Parathyroid adenoma (tissue), 2 donors: ENCODE data around the gene CBL.

Experiments
- H2AFZ ChIP-seq: fragments of 300-600 bp; sonication (generic); one replicate; pipeline ENCODE4 v1.7.0; 2017; ENCODE audit warnings: antibody characterized with exemption, mild to moderate bottlenecking
- H3K27ac ChIP-seq: fragments of 300-600 bp; sonication (generic); one replicate; pipeline ENCODE4 v1.7.0; 2017
- H3K27me3 ChIP-seq: fragments of 300-600 bp; sonication (generic); one replicate; pipeline ENCODE4 v1.7.0; 2017; ENCODE audit warnings: low read length; ENCODE audit not compliant: control insufficient read depth, insufficient read depth
- H3K36me3 ChIP-seq: fragments of 300-600 bp; sonication (generic); one replicate; pipeline ENCODE4 v1.7.0; 2017; ENCODE audit warnings: low read length; ENCODE audit not compliant: control insufficient read depth, insufficient read depth
- H3K4me1 ChIP-seq: fragments of 300-600 bp; sonication (generic); one replicate; pipeline ENCODE4 v1.7.0; 2017; ENCODE audit warnings: control low read depth
- H3K4me2 ChIP-seq: fragments of 300-600 bp; sonication (generic); one replicate; pipeline ENCODE4 v1.7.0; 2017; ENCODE audit warnings: low read length
- H3K4me3 ChIP-seq: fragments of 300-600 bp; sonication (generic); one replicate; pipeline ENCODE4 v1.7.0; 2017; ENCODE audit warnings: low read depth, low read length
- H3K79me2 ChIP-seq: fragments of 300-600 bp; sonication (generic); one replicate; pipeline ENCODE4 v1.7.0; 2017; ENCODE audit warnings: control low read depth
- H3K9ac ChIP-seq: fragments of 300-600 bp; sonication (generic); one replicate; pipeline ENCODE4 v1.7.0; 2017; ENCODE audit warnings: mild to moderate bottlenecking
- H3K9me3 ChIP-seq: fragments of 300-600 bp; sonication (generic); one replicate; pipeline ENCODE4 v1.7.0; 2017; ENCODE audit warnings: low read length; ENCODE audit not compliant: control insufficient read depth
- CTCF ChIP-seq: fragments of 300-600 bp; sonication (generic); IDR thresholded peaks from one replicate; pipeline ENCODE4 v1.7.0; 2017; ENCODE audit warnings: antibody characterized with exemption, mild to moderate bottlenecking
- donor health status: primary hyperparathyroidism.

The CBL gene

DNA sequence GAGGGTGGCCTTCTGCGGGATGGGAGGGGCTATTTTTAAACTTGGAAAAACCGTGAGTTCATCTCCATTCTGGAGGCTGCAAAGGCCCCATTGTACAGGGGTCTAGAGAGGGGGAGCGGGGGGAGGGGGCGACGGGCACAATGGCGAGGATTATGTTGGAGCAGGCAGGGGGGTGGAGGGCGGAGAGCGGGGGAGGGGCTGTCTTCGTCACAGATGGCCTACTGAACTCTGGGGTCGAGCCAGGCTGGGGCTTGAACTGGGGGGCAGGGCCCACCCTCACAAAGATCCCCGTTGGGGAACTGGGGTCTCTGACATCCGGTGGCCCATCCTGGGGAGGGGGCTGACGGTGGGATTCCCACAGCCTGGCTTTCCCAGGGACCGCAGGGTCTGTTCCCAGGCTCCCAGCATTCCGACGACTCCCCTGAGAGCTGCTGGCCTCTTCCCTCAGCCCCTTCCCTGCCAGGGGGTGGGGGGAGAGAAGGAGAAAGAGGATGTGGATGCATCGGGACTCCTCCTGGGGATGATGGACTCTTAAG, 114.2 kb downstream of the CBL start:
- Histone ChIP-seq H3K9ac (no peak overlapping the region), H3K4me2 (peak overlapping the region; percentile 75), H3K27ac (peak overlapping the region; percentile 70), H3K9me3 (no peaks in the 10 kb centered on the region), H2AFZ (peak overlapping the region; percentile 88), H3K4me1 (peaks cover 4% of the 10 kb centered on the region), H3K79me2 (no peaks in the 10 kb centered on the region), H3K27me3 (no peaks in the 10 kb centered on the region), H3K36me3 (no peaks in the 10 kb centered on the region), H3K4me3 (peak overlapping the region; percentile 44)
- no peak for TF ChIP-seq CTCF

GRCh38 chr11:119320776-119321524, 114.8 kb downstream of the CBL start:
- Histone ChIP-seq H3K27ac (peak overlapping the region; percentile 70), H3K36me3 (no peaks in the 10 kb centered on the region), H3K4me2 (peak overlapping the region; percentile 75), H2AFZ (peak overlapping the region; percentile 88), H3K9ac (no peak overlapping the region), H3K79me2 (no peaks in the 10 kb centered on the region), H3K4me1 (peaks cover 4% of the 10 kb centered on the region), H3K4me3 (peak overlapping the region; percentile 44), H3K27me3 (no peaks in the 10 kb centered on the region), H3K9me3 (no peaks in the 10 kb centered on the region)
- no peak for TF ChIP-seq CTCF

- Histone ChIP-seq H2AFZ (no peak overlapping the region), H3K79me2 (no peaks in the 10 kb centered on the region), H3K4me3 (no peak overlapping the region), H3K4me1 (peaks cover 4% of the 10 kb centered on the region), H3K9me3 (no peaks in the 10 kb centered on the region), H3K27ac (no peak overlapping the region), H3K4me2 (no peak overlapping the region), H3K36me3 (no peaks in the 10 kb centered on the region), H3K27me3 (no peaks in the 10 kb centered on the region), H3K9ac (no peak overlapping the region)
- no peak for TF ChIP-seq CTCF
Observed at GRCh38 chr11:119322360-119322739, 116.2 kb downstream of the CBL start.

GRCh38 chr11:119322921-119323531, 116.9 kb downstream of the CBL start:
- Histone ChIP-seq H3K4me3 (no peak overlapping the region), H3K4me2 (no peak overlapping the region), H3K4me1 (peaks cover 4% of the 10 kb centered on the region), H2AFZ (no peak overlapping the region), H3K9me3 (no peaks in the 10 kb centered on the region), H3K27me3 (no peaks in the 10 kb centered on the region), H3K9ac (no peak overlapping the region), H3K79me2 (no peaks in the 10 kb centered on the region), H3K36me3 (no peaks in the 10 kb centered on the region), H3K27ac (no peak overlapping the region)
- TF ChIP-seq CTCF: no peak
